BE2C (cell line): Measurements from ENCODE around the gene IQSEC3.

Experiments
- DNase-seq: peaks from one replicate; pipeline ENCODE4 v3.0.0-alpha.2; 2020
- H3K27me3 ChIP-seq: fragments of 250-450 bp; sonication (Bioruptor Pico); 2 replicates; pipeline ENCODE4 v1.5.1; 2020; ENCODE audit warnings: mild to moderate bottlenecking
- H3K36me3 ChIP-seq: fragments of 250-450 bp; sonication (Bioruptor Pico); 2 replicates; pipeline ENCODE4 v1.5.1; 2020; ENCODE audit warnings: mild to moderate bottlenecking
- H3K4me1 ChIP-seq: fragments of 250-450 bp; sonication (Bioruptor Pico); 2 replicates; pipeline ENCODE4 v1.5.1; 2020
- H3K4me3 ChIP-seq: 2 replicates; pipeline ENCODE4 v1.5.1; 2011; ENCODE audit warnings: low read depth, low read length
- H3K9me3 ChIP-seq: fragments of 250-450 bp; sonication (Bioruptor Pico); 2 replicates; pipeline ENCODE4 v1.5.1; 2020
- CTCF ChIP-seq: IDR thresholded peaks from 2 replicates; pipeline ENCODE4 v1.5.1; 2012; ENCODE audit warnings: mild to moderate bottlenecking, low read depth, low read length

IQSEC3 gene

DNA sequence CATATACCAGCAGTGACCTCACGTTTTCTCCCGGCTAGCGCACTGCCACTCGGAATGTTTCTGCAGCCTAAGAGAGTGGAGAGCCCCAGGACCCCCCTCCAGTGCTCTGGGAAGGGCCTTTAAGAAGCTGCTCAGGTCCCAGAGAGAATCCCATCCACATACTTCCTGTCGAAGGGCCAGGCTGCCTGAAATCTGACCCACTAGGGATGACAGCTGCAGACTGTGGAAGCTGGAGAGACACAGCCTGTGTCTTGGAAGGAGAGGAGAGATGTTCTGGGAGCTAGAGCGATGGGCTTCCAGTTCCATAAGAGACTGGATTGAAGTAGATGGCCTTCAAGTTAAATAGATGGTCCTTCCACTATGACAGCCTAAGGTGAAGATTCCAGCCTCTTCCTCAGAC, 54.4 kb downstream of the IQSEC3 start:
- TF ChIP-seq CTCF = no peak
- Histone ChIP-seq H3K4me1 (no peaks in the 10 kb centered on the region), H3K27me3 (no peaks in the 10 kb centered on the region), H3K4me3 (no peak overlapping the region), H3K36me3 (no peaks in the 10 kb centered on the region), H3K9me3 (no peaks in the 10 kb centered on the region)
- no peak for DNase-seq

GRCh38 chr12:121647-122046, 55.1 kb downstream of the IQSEC3 start:
- TF ChIP-seq CTCF = no peak
- H3K4me3 ChIP-seq = no peak overlapping the region
- H3K9me3 ChIP-seq = no peaks in the 10 kb centered on the region
- DNase-seq = no peak
- H3K27me3 ChIP-seq = no peaks in the 10 kb centered on the region
- H3K36me3 ChIP-seq = no peaks in the 10 kb centered on the region
- H3K4me1 ChIP-seq = no peaks in the 10 kb centered on the region

DNA sequence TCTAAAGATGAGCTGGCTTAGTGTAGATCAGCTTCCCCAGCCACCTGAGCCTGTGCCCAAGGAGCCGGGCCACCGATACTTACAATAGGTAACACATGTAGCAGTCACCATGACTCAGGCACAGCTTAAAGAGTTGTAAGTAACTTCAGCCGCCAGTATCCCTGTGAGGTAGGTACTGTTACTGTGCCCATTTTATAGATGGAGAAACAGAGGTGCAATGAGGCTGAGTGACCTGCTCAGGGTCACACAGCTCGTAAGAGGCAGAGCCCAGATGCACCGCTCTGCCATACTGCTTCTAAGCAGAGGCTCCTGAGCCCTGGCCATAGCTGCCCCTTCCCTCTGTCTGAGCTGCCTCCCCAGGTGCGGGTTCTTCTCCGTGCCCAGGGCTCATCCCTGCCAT, 58.5 kb downstream of the IQSEC3 start:
- Histone ChIP-seq H3K4me3 (no peak overlapping the region), H3K36me3 (no peaks in the 10 kb centered on the region), H3K4me1 (no peaks in the 10 kb centered on the region), H3K27me3 (no peaks in the 10 kb centered on the region), H3K9me3 (no peaks in the 10 kb centered on the region)
- no peak for TF ChIP-seq CTCF
- no peak for DNase-seq

GRCh38 chr12:125566-125965, 59.0 kb downstream of the IQSEC3 start:
- Histone ChIP-seq H3K4me3 (no peak overlapping the region), H3K36me3 (no peaks in the 10 kb centered on the region), H3K27me3 (no peaks in the 10 kb centered on the region), H3K9me3 (no peaks in the 10 kb centered on the region), H3K4me1 (no peaks in the 10 kb centered on the region)
- DNase-seq = no peak
- no peak for TF ChIP-seq CTCF

DNA sequence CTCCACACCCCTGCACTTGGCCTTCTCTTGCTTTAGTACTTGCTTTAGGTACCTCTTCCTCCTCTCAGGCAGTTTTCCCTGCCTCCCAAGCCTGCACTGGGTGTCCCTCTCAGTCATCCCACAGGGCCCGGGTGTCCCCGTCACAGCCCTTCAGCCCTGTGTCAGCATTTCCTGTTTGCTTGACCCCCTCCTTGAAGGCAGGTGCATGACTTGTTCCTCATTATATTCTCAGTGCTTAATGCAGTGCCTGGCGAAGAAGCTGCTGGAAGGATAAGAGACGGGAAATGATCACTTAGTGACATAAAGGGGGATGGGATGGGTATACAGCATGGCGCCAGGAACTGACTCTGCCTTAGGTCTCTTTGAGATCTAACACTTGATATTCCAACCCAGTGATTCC, 61.5 kb downstream of the IQSEC3 start:
- Histone ChIP-seq H3K4me1 (no peaks in the 10 kb centered on the region), H3K27me3 (no peaks in the 10 kb centered on the region), H3K4me3 (no peak overlapping the region), H3K36me3 (no peaks in the 10 kb centered on the region), H3K9me3 (no peaks in the 10 kb centered on the region)
- no peak for TF ChIP-seq CTCF
- no peak for DNase-seq

DNA sequence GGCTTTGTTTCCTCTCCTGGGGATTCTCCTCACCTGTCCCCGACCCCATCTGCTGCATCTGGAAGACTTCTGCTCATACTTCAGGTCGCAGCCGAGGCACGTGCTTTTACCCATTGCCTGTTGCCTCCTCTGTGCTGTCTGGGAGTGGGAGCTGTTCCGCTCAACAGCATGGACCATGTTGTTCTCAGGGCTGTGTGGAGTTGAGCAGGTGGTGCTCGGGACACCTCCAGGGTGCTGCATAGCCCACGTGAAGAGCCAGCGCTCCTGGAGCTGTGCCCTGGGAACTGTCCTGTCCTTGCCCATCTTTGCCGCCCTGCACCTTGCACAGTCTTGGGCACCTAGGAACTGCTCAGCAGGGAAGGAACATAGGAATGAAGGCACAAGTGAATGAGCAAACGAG, 62.4 kb downstream of the IQSEC3 start:
- no peaks in the 10 kb centered on the region for H3K27me3 ChIP-seq

More for the DNA sequence above, 62.4 kb downstream of the IQSEC3 start:
- Histone ChIP-seq H3K4me3 (no peak overlapping the region), H3K36me3 (no peaks in the 10 kb centered on the region), H3K9me3 (no peaks in the 10 kb centered on the region), H3K4me1 (no peaks in the 10 kb centered on the region)
- TF ChIP-seq CTCF = no peak
- DNase-seq = no peak
